GM12878 (cell line): Measurements from ENCODE around the gene SLC30A7. TPM values are rescaled to one million over a fixed set of nuclear protein-coding genes. Genes with fewer than 3 reads are reported as not detected.

Experiments
- ATAC-seq: fragments of 200-7000 bp; cut with Tn5 transposase; 3 replicates; pipeline ENCODE4 v1.9.1; 2020; ENCODE audit warnings: mild to moderate bottlenecking, moderate library complexity
- BruUV-seq: library from RNA; stranded (reverse); fragments of 400-500 nt; replicated peaks from 2 replicates; lab custom pipeline; 2021; lab: Mats Ljungman, UMichigan
- CTCF ChIA-PET: fragments of 300-600 bp; sonication (Branson Sonifier 250); formaldehyde crosslinking; extraction: SDS; loops from one replicate; lab custom pipeline; 2021; ENCODE audit warnings: inconsistent platforms; lab: Yijun Ruan, JAX
- POLR2A ChIA-PET: fragments of 350-600 bp; formaldehyde crosslinking; extraction: SDS; loops from one replicate; lab custom pipeline; 2021; ENCODE audit warnings: inconsistent platforms; lab: Charles Lee
- RAD21 ChIA-PET: fragments of 300-600 bp; sonication (Branson Sonifier 250); formaldehyde crosslinking; loops from one replicate; lab custom pipeline; 2023; ENCODE audit warnings: antibody characterized with exemption; ENCODE audit not compliant: unreplicated experiment; lab: Charles Lee
- SMC1A ChIA-PET: fragments of 300-600 bp; sonication (Branson Sonifier 250); formaldehyde crosslinking; loops from one replicate; lab custom pipeline; 2023; ENCODE audit not compliant: unreplicated experiment, uncharacterized antibody; lab: Charles Lee
- DNase-seq: peaks from one replicate; pipeline ENCODE4 v3.0.0-alpha.2; 2011; ENCODE audit warnings: low read depth, low spot score
- FAIRE-seq: peaks from 3 replicates; lab custom pipeline; 2011; peaks lifted over from hg19 to GRCh38; lab: Jason Lieb, UNC
- H2AFZ ChIP-seq: 2 replicates; pipeline ENCODE4 v1.6.0; 2011; ENCODE audit warnings: low read depth, low read length, control low read depth; ENCODE audit not compliant: control insufficient read depth
- H3K27ac ChIP-seq: 2 replicates; pipeline ENCODE4 v1.5.1; 2011; ENCODE audit warnings: control low read depth; ENCODE audit not compliant: control insufficient read depth, insufficient read depth
- H3K27me3 ChIP-seq, 2 experiments: replicated peaks in 1 of 2; 2 replicates each; pipeline versions ENCODE4 v1.6.0 to v1.6.1; 2011; ENCODE audit warnings: low read length in 1 of 2; ENCODE audit not compliant: control insufficient read depth in 2 of 2, insufficient read depth in 2 of 2
- H3K36me3 ChIP-seq, 2 experiments: 2 replicates each; pipeline ENCODE4 v1.5.1; 2011; ENCODE audit warnings: low read length in 1 of 2; ENCODE audit not compliant: control insufficient read depth in 2 of 2, insufficient read depth in 2 of 2
- H3K4me1 ChIP-seq: 2 replicates; pipeline ENCODE4 v1.6.1; 2011; ENCODE audit warnings: mild to moderate bottlenecking, low read length, moderate library complexity, mixed read lengths; ENCODE audit not compliant: control insufficient read depth, insufficient read depth
- H3K4me2 ChIP-seq: 2 replicates; pipeline ENCODE4 v1.6.0; 2011; ENCODE audit warnings: control low read depth; ENCODE audit not compliant: control insufficient read depth, insufficient read depth
- H3K4me3 ChIP-seq: fragments of 200-600 bp; sonication (generic); 2 replicates; pipeline ENCODE4 v1.5.1; 2016
- H3K79me2 ChIP-seq: 2 replicates; pipeline ENCODE4 v1.6.0; 2011; ENCODE audit warnings: low read length; ENCODE audit not compliant: control insufficient read depth, insufficient read depth
- H3K9ac ChIP-seq: 2 replicates; pipeline ENCODE4 v1.8.0; 2011; ENCODE audit warnings: low read length, control low read depth, mixed read lengths; ENCODE audit not compliant: control insufficient read depth, insufficient read depth
- H3K9me3 ChIP-seq: replicated peaks from 3 replicates; pipeline ENCODE4 v1.5.1; 2011; ENCODE audit warnings: mild to moderate bottlenecking, low read length; ENCODE audit not compliant: control insufficient read depth, insufficient read depth
- H4K20me1 ChIP-seq: 2 replicates; pipeline ENCODE4 v1.6.0; 2011; ENCODE audit not compliant: control insufficient read depth, insufficient read depth
- CEBPB ChIP-seq, 2 experiments: fragments of 150-350 bp in 1 of 2; IDR thresholded peaks; 2 replicates each; pipeline ENCODE4 v1.6.1; 2012 to 2014; ENCODE audit warnings: low read depth in 2 of 2, low read length in 2 of 2, borderline replicate concordance in 1 of 2, inconsistent platforms in 1 of 2
- FOXK2 ChIP-seq: fragments of 450-650 bp; IDR thresholded peaks from 2 replicates; pipeline ENCODE4 v1.6.1; 2017; ENCODE audit warnings: mild to moderate bottlenecking, moderate library complexity
- FOXM1 ChIP-seq: IDR thresholded peaks from 2 replicates; pipeline ENCODE4 v1.6.1; 2012; ENCODE audit warnings: low read depth, mild to moderate bottlenecking, inconsistent platforms, low read length, moderate library complexity
- JUNB ChIP-seq: IDR thresholded peaks from 2 replicates; pipeline ENCODE4 v1.6.1; 2016; ENCODE audit warnings: antibody characterized with exemption, mild to moderate bottlenecking
- JUND ChIP-seq: IDR thresholded peaks from 2 replicates; pipeline ENCODE4 v1.6.1; 2012; ENCODE audit warnings: low read depth, mild to moderate bottlenecking, low read length, improper control_type of control experiment, moderate library complexity
- NR2F1 ChIP-seq: fragments of 450-650 bp; conservative IDR thresholded peaks from 2 replicates; pipeline ENCODE4 v1.6.1; 2017; ENCODE audit warnings: mild to moderate bottlenecking
- SIN3A ChIP-seq: IDR thresholded peaks from 2 replicates; pipeline ENCODE4 v1.6.1; 2012; ENCODE audit warnings: low read depth, low read length, improper control_type of control experiment
- TAF1 ChIP-seq: IDR thresholded peaks from 2 replicates; pipeline ENCODE4 v1.6.1; 2011; ENCODE audit warnings: mild to moderate bottlenecking, low read depth, low read length, borderline replicate concordance
- ZNF592 ChIP-seq: fragments of 450-650 bp; IDR thresholded peaks from 2 replicates; pipeline ENCODE4 v1.6.1; 2017; ENCODE audit warnings: mild to moderate bottlenecking, moderate library complexity
- WGBS: methylation state at CpG from one replicate; pipeline ENCODE4 v1.1.6; 2016; ENCODE audit warnings: low lambda C conversion rate; ENCODE audit not compliant: insufficient replicate concordance, insufficient coverage; ENCODE audit errors: missing lambda C conversion rate; 5-methylcytosine and 5-hydroxymethylcytosine counted together
- in situ Hi-C: fragments of 300-500 bp; cut with MboI; formaldehyde crosslinking; loops from 9 replicates; pipeline ENCODE4 v1.14.3; 2018; ENCODE audit warnings: mixed read lengths
- intact Hi-C: fragments of 100-400 bp; cut with micrococcal nuclease; formaldehyde crosslinking; loops from one replicate; pipeline ENCODE4 v1.14.2; 2022; ENCODE audit not compliant: unreplicated experiment
- polyA plus RNA-seq, 11 experiments: library from polyadenylated mRNA; depleted of rRNA in 4 of 11; unstranded in 6 of 11; stranded (reverse) in 5 of 11; fragments of >200 nt; fragmentation: Nextera tagmentation in 4 of 11; fragmentation: Illumina TruSeq in 1 of 11; extraction: Ambion mirVana in 4 of 11; extraction: Trizol in 1 of 11; gene quantifications; 1 replicate in 1 of 11; 2 replicates in 10 of 11; pipeline versions ENCODE4 v1.2.1 to v1.2.3, GENCODE V29; 2011 to 2016; ENCODE audit warnings: inconsistent platforms in 2 of 11, missing spikeins in 2 of 11, low read depth in 1 of 11
- total RNA-seq, 4 experiments: library from RNA; depleted of rRNA in 3 of 4; stranded (reverse); fragments of >200 nt in 3 of 4; fragmentation: Illumina TruSeq in 1 of 4; extraction: Trizol in 1 of 4; gene quantifications; 2 replicates each; pipeline versions ENCODE4 v1.2.1 to v1.2.3, GENCODE V29; 2013 to 2021
- TF ChIP-seq, protein P1 (sequence below): fragments of 450-650 bp; formaldehyde crosslinking; IDR thresholded peaks from 2 replicates; pipeline ENCODE4 v1.4.0; 2022; ENCODE audit warnings: mild to moderate bottlenecking, moderate library complexity
- TF ChIP-seq, protein P2 (sequence below): fragments of 450-650 bp; IDR thresholded peaks from 2 replicates; pipeline ENCODE4 v1.6.1; 2017; ENCODE audit warnings: mild to moderate bottlenecking, moderate library complexity

SLC30A7 gene
- total and polyA plus RNA-seq, 10 of the 15 experiments (the other 5 are each of a cell fraction or from before 2014, with no cell fraction given) = 4.4 to 23.3 (median 16.9) TPM

DNA sequence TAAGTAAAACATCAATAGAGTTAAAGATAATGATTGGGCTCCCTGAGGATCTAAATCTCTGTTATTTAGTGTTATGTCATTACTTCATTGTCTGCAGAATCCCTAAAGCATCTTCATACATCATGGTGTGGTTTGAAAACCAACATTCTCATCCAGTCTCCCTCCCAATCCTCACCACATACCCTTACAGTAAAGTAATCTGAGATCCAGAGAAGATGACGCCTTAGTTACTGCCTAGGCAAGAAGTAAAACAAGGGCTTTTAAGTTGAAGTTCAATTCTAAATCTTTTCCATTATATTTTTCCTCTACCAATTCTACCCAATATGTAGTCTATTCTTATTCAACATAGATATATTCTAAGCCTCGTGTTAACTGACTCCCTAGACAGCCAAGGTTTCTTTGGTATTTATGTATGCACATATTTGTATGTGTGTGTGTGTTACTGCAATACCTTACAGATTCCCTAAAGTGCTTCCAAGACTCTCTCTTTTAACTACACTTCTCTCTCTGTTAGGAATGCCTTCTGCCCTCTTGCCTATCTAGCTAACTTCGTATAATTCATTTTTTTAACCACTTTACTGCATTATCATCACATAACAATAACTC is 112.4 kb downstream of the SLC30A7 start:
- ATAC-seq = no peak
- Histone ChIP-seq H3K36me3 (peaks cover 0 to 7% of the 10 kb centered on the region in 2 experiments; a peak in 1 of 4 replicates), H3K27me3 (no peaks in the 10 kb centered on the region), H3K4me3 (no peak overlapping the region), H3K9me3 (no peaks in the 10 kb centered on the region; the same call in 2 of the 3 replicates), H2AFZ (no peak overlapping the region), H3K79me2 (no peaks in the 10 kb centered on the region), H3K4me1 (no peaks in the 10 kb centered on the region), H3K9ac (no peak overlapping the region), H4K20me1 (no peaks in the 10 kb centered on the region), H3K27ac (no peak overlapping the region)
- ChIA-PET POLR2A (no interaction called here), RAD21 (no interaction called here), SMC1A (no interaction called here), CTCF (no interaction called here)
- no peak for FAIRE-seq
- in situ Hi-C loops (no loop called here), intact Hi-C loops (loop anchor here (5.0 kb wide), 1 partner anchor 279 kb away; no protein-coding TSS in a partner anchor)
- no peak for DNase-seq
- WGBS = 65% methylated on average over 3 of the region's 3 CpGs
- BruUV-seq = no TSS peak
- no peak for TF ChIP-seq NR2F1
- TF ChIP-seq SIN3A = no peak
- no peak for TF ChIP-seq JUND
- no peak for TF ChIP-seq JUNB
- TF ChIP-seq CEBPB (IDR thresholded peaks at IDR 0.05; ENCODE audit: borderline replicate concordance in 1 of 2, low read depth in 2 of 2, low read length in 2 of 2) = no peak
- TF ChIP-seq, protein P1, sequence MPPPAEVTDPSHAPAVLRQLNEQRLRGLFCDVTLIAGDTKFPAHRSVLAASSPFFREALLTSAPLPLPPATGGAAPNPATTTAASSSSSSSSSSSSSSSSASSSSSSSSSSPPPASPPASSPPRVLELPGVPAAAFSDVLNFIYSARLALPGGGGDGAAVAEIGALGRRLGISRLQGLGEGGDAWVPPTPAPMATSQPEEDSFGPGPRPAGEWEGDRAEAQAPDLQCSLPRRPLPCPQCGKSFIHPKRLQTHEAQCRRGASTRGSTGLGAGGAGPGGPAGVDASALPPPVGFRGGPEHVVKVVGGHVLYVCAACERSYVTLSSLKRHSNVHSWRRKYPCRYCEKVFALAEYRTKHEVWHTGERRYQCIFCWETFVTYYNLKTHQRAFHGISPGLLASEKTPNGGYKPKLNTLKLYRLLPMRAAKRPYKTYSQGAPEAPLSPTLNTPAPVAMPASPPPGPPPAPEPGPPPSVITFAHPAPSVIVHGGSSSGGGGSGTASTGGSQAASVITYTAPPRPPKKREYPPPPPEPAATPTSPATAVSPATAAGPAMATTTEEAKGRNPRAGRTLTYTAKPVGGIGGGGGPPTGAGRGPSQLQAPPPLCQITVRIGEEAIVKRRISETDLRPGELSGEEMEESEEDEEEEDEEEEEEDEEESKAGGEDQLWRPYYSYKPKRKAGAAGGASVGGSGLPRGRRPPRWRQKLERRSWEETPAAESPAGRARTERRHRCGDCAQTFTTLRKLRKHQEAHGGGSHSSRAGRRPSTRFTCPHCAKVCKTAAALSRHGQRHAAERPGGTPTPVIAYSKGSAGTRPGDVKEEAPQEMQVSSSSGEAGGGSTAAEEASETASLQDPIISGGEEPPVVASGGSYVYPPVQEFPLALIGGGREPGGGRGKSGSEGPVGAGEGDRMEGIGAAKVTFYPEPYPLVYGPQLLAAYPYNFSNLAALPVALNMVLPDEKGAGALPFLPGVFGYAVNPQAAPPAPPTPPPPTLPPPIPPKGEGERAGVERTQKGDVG (CRISPR knock-in tag) = no peak
- TF ChIP-seq, protein P2, sequence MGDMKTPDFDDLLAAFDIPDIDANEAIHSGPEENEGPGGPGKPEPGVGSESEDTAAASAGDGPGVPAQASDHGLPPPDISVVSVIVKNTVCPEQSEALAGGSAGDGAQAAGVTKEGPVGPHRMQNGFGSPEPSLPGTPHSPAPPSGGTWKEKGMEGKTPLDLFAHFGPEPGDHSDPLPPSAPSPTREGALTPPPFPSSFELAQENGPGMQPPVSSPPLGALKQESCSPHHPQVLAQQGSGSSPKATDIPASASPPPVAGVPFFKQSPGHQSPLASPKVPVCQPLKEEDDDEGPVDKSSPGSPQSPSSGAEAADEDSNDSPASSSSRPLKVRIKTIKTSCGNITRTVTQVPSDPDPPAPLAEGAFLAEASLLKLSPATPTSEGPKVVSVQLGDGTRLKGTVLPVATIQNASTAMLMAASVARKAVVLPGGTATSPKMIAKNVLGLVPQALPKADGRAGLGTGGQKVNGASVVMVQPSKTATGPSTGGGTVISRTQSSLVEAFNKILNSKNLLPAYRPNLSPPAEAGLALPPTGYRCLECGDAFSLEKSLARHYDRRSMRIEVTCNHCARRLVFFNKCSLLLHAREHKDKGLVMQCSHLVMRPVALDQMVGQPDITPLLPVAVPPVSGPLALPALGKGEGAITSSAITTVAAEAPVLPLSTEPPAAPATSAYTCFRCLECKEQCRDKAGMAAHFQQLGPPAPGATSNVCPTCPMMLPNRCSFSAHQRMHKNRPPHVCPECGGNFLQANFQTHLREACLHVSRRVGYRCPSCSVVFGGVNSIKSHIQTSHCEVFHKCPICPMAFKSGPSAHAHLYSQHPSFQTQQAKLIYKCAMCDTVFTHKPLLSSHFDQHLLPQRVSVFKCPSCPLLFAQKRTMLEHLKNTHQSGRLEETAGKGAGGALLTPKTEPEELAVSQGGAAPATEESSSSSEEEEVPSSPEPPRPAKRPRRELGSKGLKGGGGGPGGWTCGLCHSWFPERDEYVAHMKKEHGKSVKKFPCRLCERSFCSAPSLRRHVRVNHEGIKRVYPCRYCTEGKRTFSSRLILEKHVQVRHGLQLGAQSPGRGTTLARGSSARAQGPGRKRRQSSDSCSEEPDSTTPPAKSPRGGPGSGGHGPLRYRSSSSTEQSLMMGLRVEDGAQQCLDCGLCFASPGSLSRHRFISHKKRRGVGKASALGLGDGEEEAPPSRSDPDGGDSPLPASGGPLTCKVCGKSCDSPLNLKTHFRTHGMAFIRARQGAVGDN = no peak
- no peak for TF ChIP-seq TAF1
- no peak for TF ChIP-seq ZNF592
- TF ChIP-seq FOXK2 = no peak
- no peak for TF ChIP-seq FOXM1
- TF ChIP-seq, all 136 proteins: peak for 0
- no peak overlapping the region for H3K4me2 ChIP-seq
